ENCODE measurements around the gene VPS29. TPM values are rescaled to one million over a fixed set of nuclear protein-coding genes. Genes with fewer than 3 reads are reported as not detected.
A peak's percentile ranks its signal among the peaks of the same experiment; 100 is the strongest.
"Not testable (repeated sequence)": the region's sequence is repeated elsewhere in the genome, so short reads cannot be mapped to it uniquely, and the experiment has no call there.

VPS29 gene
- total and polyA plus RNA-seq, 9 of the 15 experiments (the other 6 are each of a cell fraction or from before 2014, with no cell fraction given): 85.8 to 638 (median 272) TPM

DNA sequence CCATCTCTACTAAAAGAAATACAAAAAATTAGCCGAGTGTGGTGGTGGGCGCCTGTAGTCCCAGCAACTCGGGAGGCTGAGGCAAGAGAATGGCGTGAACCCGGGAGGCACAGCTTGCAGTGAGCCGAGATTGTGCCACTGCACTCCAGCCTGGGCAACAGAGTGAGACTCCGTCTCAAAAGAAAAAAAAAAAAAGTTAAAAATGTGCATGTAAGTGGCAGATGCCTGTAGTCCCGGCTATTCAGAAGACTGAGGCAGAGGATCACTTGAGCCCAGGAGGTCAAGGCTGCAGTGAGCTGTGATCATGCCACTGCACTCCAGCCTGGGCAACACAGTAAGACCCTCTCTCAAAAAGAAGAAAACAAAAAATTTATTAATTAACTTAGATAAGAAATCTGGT is 16.1 kb upstream of the VPS29 start:
- H3K4me3 ChIP-seq; H3K79me2 ChIP-seq (ENCODE audit: control insufficient read depth, insufficient read depth, low read length); H4K20me1 ChIP-seq (replicated peaks; ENCODE audit: control insufficient read depth, insufficient read depth, low read length); H3K9me3 ChIP-seq (replicated peaks; ENCODE audit: control insufficient read depth, insufficient read depth, low read depth, low read length); DNase-seq (ENCODE audit: extremely low read depth in 1 of 4, low spot score in 3 of 4); H3K27me3 ChIP-seq (ENCODE audit: control insufficient read depth in 2 of 2, insufficient read depth in 2 of 2, low read length in 2 of 2); ATAC-seq; H3K9ac ChIP-seq (ENCODE audit: insufficient read depth in 1 of 2, low read depth in 2 of 2, low read length in 2 of 2); BruUV-seq (replicated peaks); H3K27ac ChIP-seq (ENCODE audit: extremely low read depth, low read depth, low read length); intact Hi-C loops (cut with micrococcal nuclease); H2AFZ ChIP-seq (ENCODE audit: low read depth, low read length); FAIRE-seq; H3K4me1 ChIP-seq (replicated peaks in 1 of 2; ENCODE audit: control insufficient read depth in 2 of 2, insufficient read depth in 2 of 2, low read length in 2 of 2); H3K9me1 ChIP-seq (ENCODE audit: control insufficient read depth, insufficient read depth, low read length); POLR2A ChIA-PET; H3K4me2 ChIP-seq (ENCODE audit: insufficient read depth, low read length); CTCF ChIA-PET (ENCODE audit: low intra/inter-chr PET ratio); H3K36me3 ChIP-seq (ENCODE audit: control insufficient read depth, insufficient read depth, low read length); in situ Hi-C loops (cut with MboI): not testable (repeated sequence)
- TF ChIP-seq ZNF121 (CRISPR knock-in tag; conservative IDR thresholded peaks at IDR 0.05): peak; percentile 43; the same call in 1 of the 2 replicates
- TF ChIP-seq BCOR (IDR thresholded peaks at IDR 0.05): peak; percentile 42; the same call in 1 of the 2 replicates
- WGBS (ENCODE audit: insufficient coverage, low coverage, missing lambda C conversion rate): 44% methylated on average over 5 of the region's 8 CpGs

DNA sequence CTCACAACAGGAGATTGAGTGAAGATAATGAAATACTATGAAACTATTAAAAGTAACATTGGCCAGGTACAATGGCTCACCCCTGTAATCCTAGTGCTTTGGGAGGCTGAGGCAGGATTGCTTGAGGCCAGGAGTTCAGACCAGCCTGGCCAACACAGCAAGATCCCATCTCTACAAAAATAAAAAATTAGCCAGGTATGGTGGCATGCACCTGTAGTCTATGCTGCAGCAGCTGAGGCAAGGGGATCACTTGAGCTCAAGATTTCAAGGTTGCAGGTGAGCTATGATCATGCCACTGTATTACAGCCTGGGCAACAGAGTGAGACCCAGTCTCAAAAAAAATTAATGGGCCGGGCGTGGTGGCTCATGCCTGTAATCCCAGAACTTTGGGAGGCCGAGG is 15.1 kb upstream of the VPS29 start:
- intact Hi-C loops (cut with micrococcal nuclease) (no loop called here), in situ Hi-C loops (cut with MboI) (no loop called here)
- no peak for DNase-seq (ENCODE audit: extremely low read depth in 1 of 4, low spot score in 3 of 4)
- Histone ChIP-seq H3K4me3 (no peak overlapping the region), H3K4me2 (ENCODE audit: insufficient read depth, low read length) (no peak overlapping the region), H3K4me1 (replicated peaks in 1 of 2; ENCODE audit: control insufficient read depth in 2 of 2, insufficient read depth in 2 of 2, low read length in 2 of 2) (peaks cover 3% of the 10 kb centered on the region in 2 experiments; a peak in 3 of 5 replicates), H3K9me3 (replicated peaks; ENCODE audit: control insufficient read depth, insufficient read depth, low read depth, low read length) (no peaks in the 10 kb centered on the region), H3K27me3 (ENCODE audit: control insufficient read depth in 2 of 2, insufficient read depth in 2 of 2, low read length in 2 of 2) (no peaks in the 10 kb centered on the region), H4K20me1 (replicated peaks; ENCODE audit: control insufficient read depth, insufficient read depth, low read length) (no peaks in the 10 kb centered on the region), H3K27ac (ENCODE audit: extremely low read depth, low read depth, low read length) (no peak overlapping the region), H2AFZ (ENCODE audit: low read depth, low read length) (no peak overlapping the region), H3K9ac (ENCODE audit: insufficient read depth in 1 of 2, low read depth in 2 of 2, low read length in 2 of 2) (no peak overlapping the region), H3K79me2 (ENCODE audit: control insufficient read depth, insufficient read depth, low read length) (no peaks in the 10 kb centered on the region), H3K36me3 (ENCODE audit: control insufficient read depth, insufficient read depth, low read length) (no peaks in the 10 kb centered on the region), H3K9me1 (ENCODE audit: control insufficient read depth, insufficient read depth, low read length) (no peaks in the 10 kb centered on the region)
- CTCF ChIA-PET (ENCODE audit: low intra/inter-chr PET ratio): no interaction called here
- no peak for FAIRE-seq
- no TSS peak for BruUV-seq (replicated peaks)
- POLR2A ChIA-PET: no interaction called here
- 57% methylated on average over 3 of the region's 3 CpGs for WGBS (ENCODE audit: insufficient coverage, low coverage, missing lambda C conversion rate)
- no peak for ATAC-seq
- no peak for TF ChIP-seq ZFP36 (IDR thresholded peaks at IDR 0.05; ENCODE audit: low read depth, low read length, partially characterized antibody)
- TF ChIP-seq BRF1 (IDR thresholded peaks at IDR 0.05; ENCODE audit: borderline replicate concordance, extremely low read depth, insufficient read length): no peak
- no peak for TF ChIP-seq POLR2G (IDR thresholded peaks at IDR 0.05; ENCODE audit: low read depth, low read length)
- no peak for TF ChIP-seq RBM14 (IDR thresholded peaks at IDR 0.05; ENCODE audit: borderline replicate concordance, insufficient read depth, low read depth, low read length)
- TF ChIP-seq, protein P1, sequence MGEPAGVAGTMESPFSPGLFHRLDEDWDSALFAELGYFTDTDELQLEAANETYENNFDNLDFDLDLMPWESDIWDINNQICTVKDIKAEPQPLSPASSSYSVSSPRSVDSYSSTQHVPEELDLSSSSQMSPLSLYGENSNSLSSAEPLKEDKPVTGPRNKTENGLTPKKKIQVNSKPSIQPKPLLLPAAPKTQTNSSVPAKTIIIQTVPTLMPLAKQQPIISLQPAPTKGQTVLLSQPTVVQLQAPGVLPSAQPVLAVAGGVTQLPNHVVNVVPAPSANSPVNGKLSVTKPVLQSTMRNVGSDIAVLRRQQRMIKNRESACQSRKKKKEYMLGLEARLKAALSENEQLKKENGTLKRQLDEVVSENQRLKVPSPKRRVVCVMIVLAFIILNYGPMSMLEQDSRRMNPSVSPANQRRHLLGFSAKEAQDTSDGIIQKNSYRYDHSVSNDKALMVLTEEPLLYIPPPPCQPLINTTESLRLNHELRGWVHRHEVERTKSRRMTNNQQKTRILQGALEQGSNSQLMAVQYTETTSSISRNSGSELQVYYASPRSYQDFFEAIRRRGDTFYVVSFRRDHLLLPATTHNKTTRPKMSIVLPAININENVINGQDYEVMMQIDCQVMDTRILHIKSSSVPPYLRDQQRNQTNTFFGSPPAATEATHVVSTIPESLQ (CRISPR knock-in tag; IDR thresholded peaks at IDR 0.05): no peak
- no peak for TF ChIP-seq ZNF134 (CRISPR knock-in tag; conservative IDR thresholded peaks at IDR 0.05)
- TF ChIP-seq HDAC3 (IDR thresholded peaks at IDR 0.05; ENCODE audit: borderline replicate concordance, partially characterized antibody): no peak
- no peak for TF ChIP-seq XRCC3 (IDR thresholded peaks at IDR 0.05)
- no peak for TF ChIP-seq TSC22D4 (tag; IDR thresholded peaks at IDR 0.05)
- TF ChIP-seq, protein P2, sequence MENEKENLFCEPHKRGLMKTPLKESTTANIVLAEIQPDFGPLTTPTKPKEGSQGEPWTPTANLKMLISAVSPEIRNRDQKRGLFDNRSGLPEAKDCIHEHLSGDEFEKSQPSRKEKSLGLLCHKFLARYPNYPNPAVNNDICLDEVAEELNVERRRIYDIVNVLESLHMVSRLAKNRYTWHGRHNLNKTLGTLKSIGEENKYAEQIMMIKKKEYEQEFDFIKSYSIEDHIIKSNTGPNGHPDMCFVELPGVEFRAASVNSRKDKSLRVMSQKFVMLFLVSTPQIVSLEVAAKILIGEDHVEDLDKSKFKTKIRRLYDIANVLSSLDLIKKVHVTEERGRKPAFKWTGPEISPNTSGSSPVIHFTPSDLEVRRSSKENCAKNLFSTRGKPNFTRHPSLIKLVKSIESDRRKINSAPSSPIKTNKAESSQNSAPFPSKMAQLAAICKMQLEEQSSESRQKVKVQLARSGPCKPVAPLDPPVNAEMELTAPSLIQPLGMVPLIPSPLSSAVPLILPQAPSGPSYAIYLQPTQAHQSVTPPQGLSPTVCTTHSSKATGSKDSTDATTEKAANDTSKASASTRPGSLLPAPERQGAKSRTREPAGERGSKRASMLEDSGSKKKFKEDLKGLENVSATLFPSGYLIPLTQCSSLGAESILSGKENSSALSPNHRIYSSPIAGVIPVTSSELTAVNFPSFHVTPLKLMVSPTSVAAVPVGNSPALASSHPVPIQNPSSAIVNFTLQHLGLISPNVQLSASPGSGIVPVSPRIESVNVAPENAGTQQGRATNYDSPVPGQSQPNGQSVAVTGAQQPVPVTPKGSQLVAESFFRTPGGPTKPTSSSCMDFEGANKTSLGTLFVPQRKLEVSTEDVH (IDR thresholded peaks at IDR 0.05; ENCODE audit: low read depth, partially characterized antibody): no peak
- no peak for TF ChIP-seq ARID1B (IDR thresholded peaks at IDR 0.05)

Measured in K562 (cell line).